Activated naive CD4-positive, alpha-beta T cell treated with anti-CD3 and anti-CD28 coated beads, Interleukin-2, amount 10 ng/mL, durations not matched to agents 7 days and 5 days (primary cell): Measurements from ENCODE around the gene ASTN2.

Experiments
- CTCF ChIA-PET: fragments of 350-600 bp; sonication (Branson Sonifier 250); formaldehyde crosslinking; loops from one replicate; lab custom pipeline; 2021; ENCODE audit warnings: antibody characterized with exemption; lab: Charles Lee
- DNase-seq: peaks from one replicate; pipeline ENCODE4 v3.0.0-alpha.2; 2020
- H3K27ac Mint-ChIP-seq: one replicate; pipeline ENCODE4 v1.8.0; 2021; ENCODE audit warnings: mild to moderate bottlenecking, moderate library complexity, mixed read lengths
- H3K27me3 Mint-ChIP-seq: one replicate; pipeline ENCODE4 v1.8.0; 2021; ENCODE audit warnings: mild to moderate bottlenecking, mixed read lengths
- H3K36me3 Mint-ChIP-seq: one replicate; pipeline ENCODE4 v1.8.0; 2021; ENCODE audit warnings: mixed read lengths
- H3K4me1 Mint-ChIP-seq: one replicate; pipeline ENCODE4 v1.8.0; 2021; ENCODE audit warnings: mixed read lengths
- H3K4me3 Mint-ChIP-seq: one replicate; pipeline ENCODE4 v1.8.0; 2021; ENCODE audit warnings: mild to moderate bottlenecking, moderate library complexity, mixed read lengths
- H3K9me3 Mint-ChIP-seq: one replicate; pipeline ENCODE4 v1.8.0; 2021; ENCODE audit warnings: mixed read lengths

Gene ASTN2

DNA sequence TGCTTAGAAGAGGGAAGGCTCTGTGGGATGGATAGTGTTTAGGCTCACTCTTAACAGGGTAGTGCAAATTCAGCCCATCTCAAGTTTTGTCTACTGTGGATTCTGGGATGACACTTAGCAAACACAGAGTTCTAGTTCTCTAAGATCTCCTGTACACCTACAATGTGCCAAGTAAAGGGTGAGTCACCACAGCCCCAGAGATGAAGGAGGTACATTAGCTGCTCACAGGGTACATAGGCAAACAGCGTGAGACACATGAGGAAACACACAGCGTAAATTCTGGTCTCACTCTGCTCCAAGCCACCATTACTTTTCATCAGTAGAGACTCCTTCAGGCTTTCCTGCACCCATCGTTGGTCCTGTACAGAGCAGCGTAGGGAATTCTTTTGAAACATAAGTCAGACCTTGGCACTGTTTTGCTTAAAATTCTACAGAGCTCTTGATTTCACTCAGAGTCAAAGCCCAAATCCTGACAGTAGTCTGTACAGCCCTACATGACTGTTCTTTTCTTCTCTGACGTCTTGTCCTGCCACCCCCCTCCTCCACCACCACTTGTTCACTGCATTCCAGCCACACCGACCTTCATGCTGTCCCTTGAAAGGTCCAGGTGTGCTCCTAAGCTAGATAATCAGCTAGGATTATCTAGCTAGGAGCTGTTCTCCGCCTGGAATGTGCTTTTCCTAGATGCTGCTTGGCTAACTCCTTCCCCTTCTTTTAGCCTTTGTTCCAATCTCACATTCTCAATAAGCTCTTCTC, 8.7 kb downstream of the ASTN2 start:
- H3K36me3 Mint-ChIP-seq: no peaks in the 10 kb centered on the region
- no peaks in the 10 kb centered on the region for H3K27me3 Mint-ChIP-seq
- no peaks in the 10 kb centered on the region for H3K9me3 Mint-ChIP-seq
- DNase-seq: no peak
- no peak overlapping the region for H3K27ac Mint-ChIP-seq
- H3K4me1 Mint-ChIP-seq: no peaks in the 10 kb centered on the region
- no peak overlapping the region for H3K4me3 Mint-ChIP-seq
- CTCF ChIA-PET: no interaction called here

DNA sequence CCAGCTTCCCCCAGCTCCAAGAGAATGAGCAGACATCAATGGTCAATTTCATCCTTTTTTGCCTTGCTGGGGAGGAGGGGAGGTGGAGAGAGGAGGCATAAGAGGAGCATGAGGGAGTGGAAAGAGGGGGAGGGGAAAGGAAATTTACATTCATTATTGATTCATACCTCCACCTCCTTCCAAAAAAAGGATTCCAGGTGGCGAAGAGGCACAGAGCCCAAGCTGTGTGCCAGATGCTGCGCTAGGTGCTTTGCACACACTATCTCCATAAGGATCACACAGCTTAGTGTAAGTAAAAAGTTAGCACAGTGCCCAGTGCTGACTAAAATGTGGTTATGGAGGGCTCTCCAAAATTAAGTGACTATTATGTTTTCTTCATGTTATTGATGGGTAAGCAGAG, 11.0 kb downstream of the ASTN2 start:
- Mint-ChIP-seq H3K9me3 (no peaks in the 10 kb centered on the region), H3K27ac (no peak overlapping the region)
- CTCF ChIA-PET: no interaction called here

DNA sequence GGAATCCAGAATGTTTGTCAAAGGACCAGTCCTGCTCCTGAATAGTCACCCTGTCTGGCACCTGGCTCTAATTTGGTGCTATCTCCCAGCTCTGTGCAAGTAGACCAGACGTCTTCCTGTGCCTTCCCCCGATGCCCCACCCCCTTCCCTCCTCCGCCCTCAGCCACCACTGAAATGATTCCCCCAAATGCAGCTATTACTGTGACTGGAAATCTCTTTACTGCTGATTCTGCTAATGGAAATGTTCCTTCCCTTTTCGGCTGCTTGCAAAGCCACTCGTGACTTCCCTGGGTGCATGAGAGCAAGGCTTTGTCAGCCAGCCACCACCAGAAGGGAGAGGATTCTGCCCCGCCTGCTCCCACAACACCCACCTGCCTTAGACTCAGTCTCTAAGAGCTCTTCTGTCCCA, 11.4 kb downstream of the ASTN2 start:
- Mint-ChIP-seq H3K9me3 (no peaks in the 10 kb centered on the region), H3K4me3 (no peak overlapping the region), H3K36me3 (no peaks in the 10 kb centered on the region), H3K4me1 (no peaks in the 10 kb centered on the region), H3K27me3 (no peaks in the 10 kb centered on the region), H3K27ac (no peak overlapping the region)
- no peak for DNase-seq
- CTCF ChIA-PET: no interaction called here

More for the DNA sequence above, 11.0 kb downstream of the ASTN2 start:
- Mint-ChIP-seq H3K36me3 (no peaks in the 10 kb centered on the region), H3K4me3 (no peak overlapping the region), H3K4me1 (no peaks in the 10 kb centered on the region), H3K27me3 (no peaks in the 10 kb centered on the region)
- DNase-seq: no peak

DNA sequence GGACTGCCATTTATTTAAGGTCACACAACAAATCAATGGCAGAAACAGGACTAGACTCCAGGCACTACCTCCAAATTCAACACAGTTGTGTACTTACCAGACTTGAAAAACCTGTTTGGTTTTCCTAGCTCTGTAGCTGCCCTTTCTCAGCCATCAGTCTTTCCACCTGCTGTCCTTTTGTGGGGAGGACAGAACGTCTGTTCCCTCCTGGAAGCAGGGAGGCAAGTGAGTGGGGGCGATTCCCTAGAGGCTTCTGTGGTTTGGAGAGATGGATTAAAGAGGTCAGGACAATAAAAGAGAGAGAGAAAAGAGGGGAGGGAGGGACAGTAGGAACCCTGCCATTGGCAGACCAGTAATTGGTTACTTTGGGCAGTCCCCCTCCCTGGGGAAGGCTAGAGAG, 14.7 kb downstream of the ASTN2 start:
- Mint-ChIP-seq H3K4me1 (no peaks in the 10 kb centered on the region), H3K27ac (no peak overlapping the region), H3K36me3 (no peaks in the 10 kb centered on the region), H3K9me3 (no peaks in the 10 kb centered on the region), H3K27me3 (no peaks in the 10 kb centered on the region), H3K4me3 (no peak overlapping the region)
- no peak for DNase-seq
- CTCF ChIA-PET: interaction anchor here (0.8 kb wide), 1 partner anchor 28 kb away, joined by 4 read pairs; no protein-coding TSS in a partner anchor

DNA sequence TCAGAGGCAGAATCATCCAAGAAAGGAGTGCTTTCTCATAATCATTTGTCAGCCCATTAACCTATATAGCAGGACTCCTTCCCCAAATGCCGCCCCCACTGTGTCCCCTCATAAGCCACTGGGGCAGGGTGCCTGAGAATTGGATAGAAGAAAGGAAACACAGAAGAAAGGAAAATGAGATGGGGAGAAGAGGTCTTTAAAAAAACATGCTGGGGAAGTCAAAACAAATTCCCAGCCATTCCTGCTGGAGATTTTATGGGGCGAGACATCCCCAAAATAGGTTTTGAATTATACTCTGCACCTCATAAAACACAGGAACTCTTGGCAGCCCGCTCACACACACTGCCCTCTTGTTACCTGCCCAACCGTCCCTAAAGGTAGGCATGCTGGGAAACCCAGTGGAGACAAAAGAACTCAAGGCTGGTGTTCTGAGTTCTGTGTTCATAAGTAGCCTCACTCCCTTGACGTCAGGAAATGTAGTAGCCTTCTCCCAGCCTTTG, 19.7 kb downstream of the ASTN2 start:
- Mint-ChIP-seq H3K27ac (no peak overlapping the region), H3K4me1 (no peaks in the 10 kb centered on the region), H3K9me3 (no peaks in the 10 kb centered on the region), H3K36me3 (no peaks in the 10 kb centered on the region), H3K27me3 (no peaks in the 10 kb centered on the region), H3K4me3 (no peak overlapping the region)
- CTCF ChIA-PET: interaction anchor here (1.6 kb wide), 1 partner anchor 17 kb away, joined by 3 read pairs; no protein-coding TSS in a partner anchor
- no peak for DNase-seq

DNA sequence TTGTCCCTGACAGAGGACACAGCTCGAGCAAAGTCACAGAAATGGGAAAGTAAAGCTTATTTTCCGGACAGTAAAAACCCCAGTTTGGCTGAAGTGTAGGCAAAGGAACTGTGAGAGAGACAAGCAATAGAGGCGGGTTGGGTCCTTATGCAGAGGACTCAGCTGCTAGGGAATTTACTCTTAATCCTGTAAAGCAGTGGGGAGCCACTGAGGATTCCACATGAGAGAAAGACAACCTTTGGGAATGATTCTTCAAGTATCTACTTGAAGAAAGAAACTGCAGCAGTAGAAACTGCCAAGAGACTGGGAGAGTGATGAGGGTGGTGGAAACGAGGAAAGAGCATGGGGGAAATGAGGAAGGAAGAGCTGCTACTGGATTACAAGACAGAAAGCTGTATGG, 20.2 kb downstream of the ASTN2 start:
- Mint-ChIP-seq H3K4me3 (no peak overlapping the region), H3K4me1 (no peaks in the 10 kb centered on the region), H3K27me3 (no peaks in the 10 kb centered on the region), H3K9me3 (no peaks in the 10 kb centered on the region), H3K36me3 (no peaks in the 10 kb centered on the region), H3K27ac (no peak overlapping the region)
- CTCF ChIA-PET: no interaction called here
- no peak for DNase-seq

DNA sequence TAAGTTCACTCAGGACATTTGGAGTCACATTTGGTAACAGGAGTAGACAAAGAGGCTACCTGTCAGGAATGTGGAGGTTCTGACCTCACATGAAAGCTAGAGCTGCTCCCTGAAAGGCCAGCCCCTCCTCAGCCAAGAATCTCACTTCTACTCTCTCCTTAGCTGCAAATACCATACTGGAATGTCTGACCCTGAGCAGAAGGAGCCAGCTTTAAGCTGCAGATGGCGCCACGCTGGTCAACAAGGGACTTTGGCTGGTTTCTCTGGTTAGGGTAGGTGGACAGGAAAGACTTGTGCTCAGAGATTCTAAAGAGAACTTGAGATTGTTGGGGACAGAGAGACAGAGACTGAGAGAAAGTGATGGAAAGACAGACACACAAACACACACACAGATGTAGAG, 21.9 kb downstream of the ASTN2 start:
- H3K4me3 Mint-ChIP-seq: no peak overlapping the region
- CTCF ChIA-PET: no interaction called here
- H3K4me1 Mint-ChIP-seq: no peaks in the 10 kb centered on the region
- H3K9me3 Mint-ChIP-seq: no peaks in the 10 kb centered on the region
- no peaks in the 10 kb centered on the region for H3K36me3 Mint-ChIP-seq
- DNase-seq: no peak
- no peaks in the 10 kb centered on the region for H3K27me3 Mint-ChIP-seq
- H3K27ac Mint-ChIP-seq: no peak overlapping the region

DNA sequence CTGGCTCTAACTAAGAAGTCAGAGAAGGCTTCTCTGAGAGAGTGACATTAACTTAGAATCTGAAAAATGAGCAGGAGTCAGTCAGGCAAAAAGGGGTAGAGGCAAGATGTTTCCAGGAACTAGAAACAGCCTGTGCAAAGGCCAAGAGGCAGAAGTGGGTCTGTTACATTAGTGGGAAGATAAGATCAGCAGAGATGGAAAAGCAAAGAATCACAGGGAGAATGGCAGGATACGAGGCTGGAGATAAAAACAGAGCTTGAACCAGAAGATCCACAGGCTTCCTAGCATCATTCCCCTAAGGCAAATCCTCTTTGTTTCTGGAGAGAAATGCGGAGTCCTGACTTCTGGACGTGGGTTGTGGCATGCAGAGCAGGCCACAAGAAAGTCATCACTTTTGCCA, 27.4 kb downstream of the ASTN2 start:
- no peaks in the 10 kb centered on the region for H3K36me3 Mint-ChIP-seq
- H3K4me1 Mint-ChIP-seq: no peaks in the 10 kb centered on the region
- H3K9me3 Mint-ChIP-seq: no peaks in the 10 kb centered on the region
- H3K27me3 Mint-ChIP-seq: no peaks in the 10 kb centered on the region
- no peak overlapping the region for H3K4me3 Mint-ChIP-seq
- CTCF ChIA-PET: no interaction called here
- H3K27ac Mint-ChIP-seq: no peak overlapping the region
- no peak for DNase-seq

DNA sequence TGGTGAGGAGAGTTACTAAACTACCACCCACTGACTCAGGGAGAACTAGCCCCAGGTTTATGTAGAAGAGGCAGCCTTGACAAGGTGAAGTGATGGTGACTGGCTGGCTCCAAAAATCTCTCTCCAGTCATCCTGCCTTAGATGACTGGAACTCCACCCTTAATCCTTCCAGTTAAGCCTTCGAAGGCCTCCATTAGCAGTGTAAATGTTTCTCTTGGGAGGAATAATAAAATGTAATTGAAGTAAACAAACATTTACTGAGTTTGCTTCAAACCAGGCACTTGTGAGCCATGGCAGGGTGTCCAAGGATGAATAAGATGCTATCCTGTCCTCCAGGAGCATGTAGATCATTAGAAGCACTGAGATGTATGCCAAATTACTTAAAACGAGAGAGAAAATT, 35.5 kb downstream of the ASTN2 start:
- Mint-ChIP-seq H3K4me1 (no peaks in the 10 kb centered on the region), H3K27ac (no peak overlapping the region), H3K4me3 (no peak overlapping the region), H3K27me3 (no peaks in the 10 kb centered on the region), H3K9me3 (no peaks in the 10 kb centered on the region), H3K36me3 (no peaks in the 10 kb centered on the region)
- CTCF ChIA-PET: no interaction called here
- DNase-seq: no peak

DNA sequence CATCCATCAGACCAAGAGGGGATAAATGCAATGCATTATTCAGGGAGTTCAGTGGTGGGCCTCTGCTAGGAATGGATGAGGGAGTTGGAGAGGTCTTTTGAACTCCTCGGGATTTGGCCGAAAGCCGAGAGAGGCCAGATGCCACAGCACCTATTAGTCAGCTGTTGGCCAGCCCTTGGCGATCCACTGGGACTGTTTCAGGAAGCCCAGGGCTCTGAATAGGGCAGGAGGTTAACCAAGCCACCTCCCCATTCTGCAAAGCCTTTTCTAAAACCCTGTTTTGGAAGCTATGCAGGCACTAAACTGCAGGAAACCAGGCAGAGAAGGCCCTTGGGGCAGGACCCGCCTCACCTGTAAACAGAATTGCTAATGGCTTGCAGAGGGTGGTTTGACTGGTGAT, 37.8 kb downstream of the ASTN2 start:
- H3K4me3 Mint-ChIP-seq: no peak overlapping the region
- H3K27ac Mint-ChIP-seq: no peak overlapping the region
- no peaks in the 10 kb centered on the region for H3K27me3 Mint-ChIP-seq
- H3K4me1 Mint-ChIP-seq: no peaks in the 10 kb centered on the region
- CTCF ChIA-PET: no interaction called here
- DNase-seq: no peak
- H3K36me3 Mint-ChIP-seq: no peaks in the 10 kb centered on the region
- no peaks in the 10 kb centered on the region for H3K9me3 Mint-ChIP-seq

DNA sequence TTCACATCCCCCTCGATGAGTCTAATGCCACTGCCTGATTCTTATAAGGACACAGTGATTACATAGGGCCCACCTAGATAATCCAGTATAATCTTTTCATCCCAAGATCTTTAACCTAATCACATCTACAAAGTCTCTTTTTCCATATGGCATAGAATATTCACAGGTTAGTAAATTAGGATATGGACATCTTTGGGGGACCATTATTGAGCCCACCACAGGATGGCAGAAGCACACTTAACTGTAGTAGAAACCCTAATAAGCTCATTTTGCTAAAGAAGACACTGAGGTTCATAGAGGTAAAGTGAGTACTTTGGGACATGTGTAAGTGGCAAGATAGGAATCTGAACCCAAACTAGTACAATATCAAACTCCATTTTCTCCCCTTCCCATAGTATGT, 38.9 kb downstream of the ASTN2 start:
- DNase-seq: no peak
- H3K27ac Mint-ChIP-seq: no peak overlapping the region
- H3K4me3 Mint-ChIP-seq: no peak overlapping the region
- no peaks in the 10 kb centered on the region for H3K4me1 Mint-ChIP-seq
- H3K9me3 Mint-ChIP-seq: no peaks in the 10 kb centered on the region
- CTCF ChIA-PET: no interaction called here
- no peaks in the 10 kb centered on the region for H3K27me3 Mint-ChIP-seq
- no peaks in the 10 kb centered on the region for H3K36me3 Mint-ChIP-seq

DNA sequence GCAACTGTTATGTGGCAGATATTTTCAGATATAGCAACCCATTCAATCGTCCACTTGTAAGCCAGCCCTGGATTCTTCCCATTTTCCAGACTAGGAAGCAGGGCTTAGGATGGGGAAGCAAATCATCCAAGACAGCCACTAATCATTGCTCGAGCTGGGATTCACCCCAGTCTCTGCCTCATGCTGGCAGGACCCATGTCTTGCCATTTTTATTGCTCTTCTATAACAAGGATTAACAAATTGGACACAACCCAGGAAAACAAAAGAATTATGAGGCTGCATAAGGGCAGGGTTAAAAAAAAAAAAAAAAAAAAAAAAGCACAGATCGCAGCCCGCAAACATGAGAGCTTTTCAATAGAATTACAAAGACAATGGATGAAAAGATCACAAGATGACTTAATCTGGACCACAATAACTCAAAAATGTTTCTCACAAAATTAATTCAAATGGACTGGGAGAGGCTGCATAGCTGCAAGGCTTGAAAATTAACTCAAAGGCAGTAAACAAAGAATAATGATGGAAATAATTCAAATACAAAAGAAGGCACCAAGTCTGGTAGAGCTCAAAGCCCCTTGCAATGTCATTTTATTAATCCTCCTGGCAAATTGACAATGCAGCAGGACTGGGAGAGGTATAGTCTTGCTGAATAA, 40.7 kb downstream of the ASTN2 start:
- Mint-ChIP-seq H3K27ac (no peak overlapping the region), H3K27me3 (no peaks in the 10 kb centered on the region), H3K4me1 (no peaks in the 10 kb centered on the region), H3K9me3 (no peaks in the 10 kb centered on the region), H3K36me3 (no peaks in the 10 kb centered on the region), H3K4me3 (no peak overlapping the region)
- no peak for DNase-seq
- CTCF ChIA-PET: no interaction called here

DNA sequence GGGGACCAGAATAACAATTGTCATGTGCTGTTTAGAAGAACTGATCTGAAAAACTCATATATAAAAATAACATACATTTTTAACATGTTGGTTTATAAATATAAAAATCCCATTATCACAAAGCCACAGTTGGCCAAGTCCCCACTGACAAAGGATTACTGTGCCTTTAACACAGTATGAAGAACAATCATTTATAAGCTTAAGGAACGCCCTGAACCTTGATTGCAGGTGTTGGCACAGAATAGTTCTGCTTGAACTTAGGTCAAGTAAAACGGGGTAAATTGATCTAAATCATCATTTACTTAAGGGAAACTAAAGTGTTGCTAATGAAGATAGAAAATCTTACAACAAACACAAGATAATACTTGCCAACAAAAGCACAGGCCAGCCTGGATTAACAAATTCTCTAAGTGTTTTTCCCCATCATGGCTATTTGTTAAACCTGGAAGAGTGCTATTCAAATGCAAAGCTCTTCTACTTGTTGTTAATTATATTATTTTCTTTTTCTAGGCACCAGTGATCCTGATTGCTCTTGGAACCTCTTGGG, 46.1 kb downstream of the ASTN2 start:
- Mint-ChIP-seq H3K36me3 (no peaks in the 10 kb centered on the region), H3K4me3 (no peak overlapping the region), H3K27me3 (no peaks in the 10 kb centered on the region), H3K4me1 (no peaks in the 10 kb centered on the region), H3K9me3 (no peaks in the 10 kb centered on the region), H3K27ac (no peak overlapping the region)
- CTCF ChIA-PET: no interaction called here
- no peak for DNase-seq

DNA sequence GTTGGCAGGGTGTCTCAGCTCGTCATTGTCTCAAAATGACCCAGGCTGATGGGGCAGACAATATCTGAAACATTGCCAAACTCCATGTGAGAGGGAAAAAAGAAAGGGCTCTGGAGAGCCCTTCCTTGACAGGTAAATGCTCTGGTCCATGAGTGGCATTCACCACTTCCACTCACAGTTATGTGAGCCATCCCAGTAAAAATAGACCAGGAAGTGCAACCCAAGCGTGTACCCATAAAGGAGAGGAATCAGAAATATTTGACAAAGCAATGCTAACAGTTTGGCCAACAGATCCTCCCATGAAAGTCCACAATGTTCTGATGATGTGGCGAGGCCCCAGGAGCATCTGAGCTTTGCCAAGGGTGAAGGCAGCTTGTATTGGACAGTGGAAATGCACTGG, 49.4 kb downstream of the ASTN2 start:
- no peak overlapping the region for H3K27ac Mint-ChIP-seq
- CTCF ChIA-PET: no interaction called here
- no peaks in the 10 kb centered on the region for H3K4me1 Mint-ChIP-seq
- no peaks in the 10 kb centered on the region for H3K36me3 Mint-ChIP-seq
- DNase-seq: no peak
- no peak overlapping the region for H3K4me3 Mint-ChIP-seq
- no peaks in the 10 kb centered on the region for H3K9me3 Mint-ChIP-seq
- H3K27me3 Mint-ChIP-seq: no peaks in the 10 kb centered on the region

DNA sequence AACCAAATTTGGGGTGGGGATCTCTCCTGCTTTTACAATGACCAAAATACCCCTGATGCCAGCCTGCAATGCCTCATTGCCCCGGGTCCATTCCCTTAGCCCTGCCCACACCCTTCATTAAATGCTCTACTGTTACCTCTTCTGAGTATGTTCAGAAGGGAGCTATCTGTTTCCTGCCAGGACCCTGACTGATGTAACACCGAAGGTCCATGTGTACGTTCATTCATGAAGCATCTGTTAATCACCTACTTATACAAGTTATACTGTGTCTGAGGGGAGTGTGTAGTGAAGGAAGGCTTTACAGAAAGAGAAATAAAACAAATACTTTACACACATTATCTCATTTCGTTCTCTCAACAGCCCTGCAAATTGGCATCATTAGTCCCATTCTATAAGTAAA, 51.9 kb downstream of the ASTN2 start:
- Mint-ChIP-seq H3K27me3 (no peaks in the 10 kb centered on the region), H3K9me3 (no peaks in the 10 kb centered on the region), H3K4me1 (no peaks in the 10 kb centered on the region), H3K27ac (no peak overlapping the region), H3K4me3 (no peak overlapping the region), H3K36me3 (no peaks in the 10 kb centered on the region)
- CTCF ChIA-PET: no interaction called here
- no peak for DNase-seq
